ENCODE measurements around the gene COL2A1.

- TF ChIP-seq, protein P1, sequence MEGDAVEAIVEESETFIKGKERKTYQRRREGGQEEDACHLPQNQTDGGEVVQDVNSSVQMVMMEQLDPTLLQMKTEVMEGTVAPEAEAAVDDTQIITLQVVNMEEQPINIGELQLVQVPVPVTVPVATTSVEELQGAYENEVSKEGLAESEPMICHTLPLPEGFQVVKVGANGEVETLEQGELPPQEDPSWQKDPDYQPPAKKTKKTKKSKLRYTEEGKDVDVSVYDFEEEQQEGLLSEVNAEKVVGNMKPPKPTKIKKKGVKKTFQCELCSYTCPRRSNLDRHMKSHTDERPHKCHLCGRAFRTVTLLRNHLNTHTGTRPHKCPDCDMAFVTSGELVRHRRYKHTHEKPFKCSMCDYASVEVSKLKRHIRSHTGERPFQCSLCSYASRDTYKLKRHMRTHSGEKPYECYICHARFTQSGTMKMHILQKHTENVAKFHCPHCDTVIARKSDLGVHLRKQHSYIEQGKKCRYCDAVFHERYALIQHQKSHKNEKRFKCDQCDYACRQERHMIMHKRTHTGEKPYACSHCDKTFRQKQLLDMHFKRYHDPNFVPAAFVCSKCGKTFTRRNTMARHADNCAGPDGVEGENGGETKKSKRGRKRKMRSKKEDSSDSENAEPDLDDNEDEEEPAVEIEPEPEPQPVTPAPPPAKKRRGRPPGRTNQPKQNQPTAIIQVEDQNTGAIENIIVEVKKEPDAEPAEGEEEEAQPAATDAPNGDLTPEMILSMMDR (conservative IDR thresholded peaks at IDR 0.05): no peak
- TF ChIP-seq EZH2 (IDR thresholded peaks at IDR 0.05; ENCODE audit: low read depth): no peak
These were observed 19.9 kb downstream of the COL2A1 start for GRCh38 chr12:47984331-47984801.

Measured in PC-9 (cell line).